Measurements from ENCODE around the gene NCAPD3. TPM values are rescaled to one million over a fixed set of nuclear protein-coding genes. Genes with fewer than 3 reads are reported as not detected.

NCAPD3 gene
- total RNA-seq, 3 donors from 2014 or later, result 12.6 to 19.8 (median 16.6) TPM

- no peak for ATAC-seq
- no peaks in the 10 kb centered on the region for H3K4me1 ChIP-seq (ENCODE audit: low read depth)
- H3K4me3 ChIP-seq, result no peak overlapping the region
- no peaks in the 10 kb centered on the region for H3K36me3 ChIP-seq (ENCODE audit: low read depth)
- no peaks in the 10 kb centered on the region for H3K9me3 ChIP-seq
- TF ChIP-seq CTCF (IDR thresholded peaks at IDR 0.05), result peak; percentile 83
- DNase-seq, result peak in 2 of 3 donors; percentile 52 to 70
- intact Hi-C loops (cut with DNase I, micrococcal nuclease), result no loop called here
Measured at GRCh38 chr11:134207538-134208239, 16.1 kb downstream of the NCAPD3 start.

GRCh38 chr11:134206185-134206584 is 17.6 kb downstream of the NCAPD3 start:
- TF ChIP-seq CTCF (IDR thresholded peaks at IDR 0.05), result no peak
- H3K4me3 ChIP-seq, result no peak overlapping the region
- H3K36me3 ChIP-seq (ENCODE audit: low read depth), result no peaks in the 10 kb centered on the region
- intact Hi-C loops (cut with DNase I, micrococcal nuclease), result no loop called here
- H3K4me1 ChIP-seq (ENCODE audit: low read depth), result no peaks in the 10 kb centered on the region
- H3K9me3 ChIP-seq, result no peaks in the 10 kb centered on the region
- DNase-seq (no peak), ATAC-seq (no peak)

GRCh38 chr11:134205729-134206128 is 18.0 kb downstream of the NCAPD3 start:
- Histone ChIP-seq H3K4me1 (ENCODE audit: low read depth) (no peaks in the 10 kb centered on the region), H3K4me3 (no peak overlapping the region), H3K36me3 (ENCODE audit: low read depth) (no peaks in the 10 kb centered on the region), H3K9me3 (no peaks in the 10 kb centered on the region)
- no peak for TF ChIP-seq CTCF (IDR thresholded peaks at IDR 0.05)
- intact Hi-C loops (cut with DNase I, micrococcal nuclease), result no loop called here
- ATAC-seq, result no peak
- DNase-seq, result no peak

GRCh38 chr11:134202661-134203060 is 21.1 kb downstream of the NCAPD3 start:
- TF ChIP-seq CTCF (IDR thresholded peaks at IDR 0.05), result no peak
- Histone ChIP-seq H3K4me1 (ENCODE audit: low read depth) (no peaks in the 10 kb centered on the region), H3K36me3 (ENCODE audit: low read depth) (no peaks in the 10 kb centered on the region), H3K9me3 (no peaks in the 10 kb centered on the region), H3K4me3 (no peak overlapping the region)
- intact Hi-C loops (cut with DNase I, micrococcal nuclease), result no loop called here
- ATAC-seq (no peak), DNase-seq (no peak)

- Histone ChIP-seq H3K4me1 (ENCODE audit: low read depth) (no peaks in the 10 kb centered on the region), H3K36me3 (ENCODE audit: low read depth) (no peaks in the 10 kb centered on the region), H3K4me3 (no peak overlapping the region), H3K9me3 (no peaks in the 10 kb centered on the region)
- DNase-seq (no peak), ATAC-seq (no peak)
- intact Hi-C loops (cut with DNase I, micrococcal nuclease), result no loop called here
- no peak for TF ChIP-seq CTCF (IDR thresholded peaks at IDR 0.05)
Measured at GRCh38 chr11:134200688-134201087, 23.1 kb downstream of the NCAPD3 start.

- TF ChIP-seq CTCF (IDR thresholded peaks at IDR 0.05), result no peak
- no peaks in the 10 kb centered on the region for H3K36me3 ChIP-seq (ENCODE audit: low read depth)
- ATAC-seq, result no peak
- intact Hi-C loops (cut with DNase I, micrococcal nuclease), result no loop called here
- no peak for DNase-seq
- no peak overlapping the region for H3K4me3 ChIP-seq
- no peaks in the 10 kb centered on the region for H3K9me3 ChIP-seq
- no peaks in the 10 kb centered on the region for H3K4me1 ChIP-seq (ENCODE audit: low read depth)
Measured at GRCh38 chr11:134199531-134199930, 24.2 kb downstream of the NCAPD3 start.

Measured in mucosa of descending colon (tissue), 3 donors.